Measurements from ENCODE around the gene DLG2.

GRCh38 chr11:84372381-84372950 lies 1254.7 kb downstream of the DLG2 start:
- no peak for TF ChIP-seq HDGF (IDR thresholded peaks at IDR 0.05)
- no peak for TF ChIP-seq CTCF (IDR thresholded peaks at IDR 0.05 in 2 of 3, conservative IDR thresholded peaks at IDR 0.05 in 1 of 3; ENCODE audit: insufficient read depth in 2 of 3, low read depth in 1 of 3, low read length in 3 of 3)
- no peak for TF ChIP-seq HNRNPL (IDR thresholded peaks at IDR 0.05; ENCODE audit: low read depth, low read length)
- TF ChIP-seq ZKSCAN3 (CRISPR knock-in tag; IDR thresholded peaks at IDR 0.05), result no peak
- TF ChIP-seq ZFX (CRISPR knock-in tag; IDR thresholded peaks at IDR 0.05), result no peak
- no peak for TF ChIP-seq ZNF639 (CRISPR knock-in tag; conservative IDR thresholded peaks at IDR 0.05 in 1 of 2, IDR thresholded peaks at IDR 0.05 in 1 of 2)

Measured in K562 (cell line).